Measurements from ENCODE around the gene GATD1.
"Not testable (repeated sequence)": the region's sequence is repeated elsewhere in the genome, so short reads cannot be mapped to it uniquely, and the experiment has no call there.

The GATD1 gene

DNA sequence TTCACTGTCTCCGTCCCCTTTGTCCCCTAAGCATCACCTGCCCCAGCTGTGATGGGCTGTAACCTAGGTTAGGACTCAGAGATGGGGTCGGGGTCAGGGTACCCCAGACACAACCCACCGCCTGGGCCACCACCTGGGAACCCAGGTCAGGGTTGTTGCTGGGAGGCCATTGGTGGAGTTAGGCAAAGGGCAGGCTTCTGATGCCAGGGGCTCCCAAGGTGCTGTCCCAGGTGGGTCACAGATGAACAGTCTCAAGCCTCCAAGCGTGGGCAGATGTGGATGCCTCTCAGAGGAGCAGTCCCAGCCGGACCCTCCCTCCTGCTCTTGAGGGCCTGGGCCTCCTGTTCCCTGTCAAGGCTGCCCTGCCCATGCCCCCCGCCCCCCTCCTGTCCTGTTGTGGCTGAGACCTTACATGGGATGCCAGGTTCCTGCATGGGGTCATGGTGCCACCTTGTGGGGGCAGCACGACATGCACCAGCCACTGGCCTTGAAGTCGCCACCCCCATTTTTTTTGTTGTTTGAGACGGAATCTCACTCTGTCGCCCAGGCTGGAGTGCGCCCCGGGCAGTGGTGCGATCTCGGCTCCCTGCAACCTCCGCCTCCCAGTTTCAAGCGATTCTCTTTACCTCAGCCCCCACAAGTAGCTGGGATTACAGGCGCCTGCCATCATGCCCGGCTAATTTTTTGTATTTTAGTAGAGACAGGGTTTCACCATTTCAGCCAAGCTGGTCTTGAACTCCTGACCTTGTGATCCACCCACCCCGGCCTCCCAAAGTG lies 12.1 kb downstream of the GATD1 start:
- DNase-seq (ENCODE audit: insufficient read length, low spot score) (peak; percentile 64), FAIRE-seq (no peak)

DNA sequence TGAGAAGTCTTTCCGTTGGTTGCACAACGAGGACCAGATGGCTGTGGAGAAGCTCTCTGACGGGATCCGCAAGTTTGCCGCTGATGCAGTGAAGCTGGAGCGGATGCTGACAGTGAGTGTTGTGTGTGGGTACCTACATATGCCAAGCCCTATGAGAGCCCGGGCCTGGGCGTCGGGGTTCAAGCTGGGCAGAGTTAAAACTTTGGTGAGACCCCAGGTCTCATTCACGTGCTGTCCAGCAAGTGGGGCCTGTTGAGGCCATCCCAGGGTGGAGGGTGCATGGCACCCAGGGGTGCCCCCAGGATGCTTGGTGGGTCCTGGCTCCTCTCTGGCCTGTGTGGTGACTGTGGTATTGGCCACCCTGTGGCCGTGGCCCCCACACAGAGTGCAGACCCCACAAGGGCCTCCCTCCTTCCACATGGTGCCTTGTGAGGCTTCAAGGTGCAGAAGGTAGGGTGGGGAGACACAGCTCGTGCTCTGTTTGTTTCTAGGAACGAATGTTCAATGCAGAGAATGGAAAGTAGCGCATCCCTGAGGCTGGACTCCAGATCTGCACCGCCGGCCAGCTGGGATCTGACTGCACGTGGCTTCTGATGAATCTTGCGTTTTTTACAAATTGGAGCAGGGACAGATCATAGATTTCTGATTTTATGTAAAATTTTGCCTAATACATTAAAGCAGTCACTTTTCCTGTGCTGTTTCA lies 12.8 kb downstream of the GATD1 start:
- DNase-seq (ENCODE audit: insufficient read length, low spot score) (no peak), FAIRE-seq (no peak)

DNA sequence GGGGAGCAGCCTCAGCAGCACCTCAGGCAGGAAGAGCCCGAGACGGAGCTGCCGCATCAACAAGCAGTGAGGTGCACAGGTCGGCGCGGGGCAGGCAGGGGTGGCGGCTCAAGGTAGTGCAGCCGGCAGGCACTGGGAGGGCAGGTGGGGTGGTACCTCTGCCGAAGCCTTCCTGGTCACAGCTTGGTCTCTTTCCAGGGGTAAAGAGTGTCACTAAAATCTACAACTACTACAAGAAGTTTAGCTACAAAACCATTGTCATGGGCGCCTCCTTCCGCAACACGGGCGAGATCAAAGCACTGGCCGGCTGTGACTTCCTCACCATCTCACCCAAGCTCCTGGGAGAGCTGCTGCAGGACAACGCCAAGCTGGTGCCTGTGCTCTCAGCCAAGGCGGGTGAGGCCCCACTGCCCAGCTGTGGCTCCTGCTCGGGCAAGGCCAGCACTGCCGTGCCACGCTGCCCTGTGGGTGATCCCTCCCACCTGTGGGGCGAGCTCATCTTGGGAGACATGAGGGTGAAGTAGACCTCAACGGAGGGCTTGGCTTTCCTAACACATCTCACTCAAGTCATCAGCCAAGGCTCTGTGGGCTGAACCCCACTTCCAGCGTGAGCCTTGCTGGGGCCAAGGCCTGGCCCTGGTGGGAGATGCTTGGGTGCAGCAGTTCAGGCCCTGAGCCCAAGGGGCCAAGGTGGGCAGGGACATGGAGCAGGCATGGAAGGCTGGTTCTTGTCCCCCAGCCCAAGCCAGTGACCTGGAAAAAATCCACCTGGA lies 13.6 kb downstream of the GATD1 start:
- no peak for FAIRE-seq
- DNase-seq (ENCODE audit: insufficient read length, low spot score): no peak

DNA sequence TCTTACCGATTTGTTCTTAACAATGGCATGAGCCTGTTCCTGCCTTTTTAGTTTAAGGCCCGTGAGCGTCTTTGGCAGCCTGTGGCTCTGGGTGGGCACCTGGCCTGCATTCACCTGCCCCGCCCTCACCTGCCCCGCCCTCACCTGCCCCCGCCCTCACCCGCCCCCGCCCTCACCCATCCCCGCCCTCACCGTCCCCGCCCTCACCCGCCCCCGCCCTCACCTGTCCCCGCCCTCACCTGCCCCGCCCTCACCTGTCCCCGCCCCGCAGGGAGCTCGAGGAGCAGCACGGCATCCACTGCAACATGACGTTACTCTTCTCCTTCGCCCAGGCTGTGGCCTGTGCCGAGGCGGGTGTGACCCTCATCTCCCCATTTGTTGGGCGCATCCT lies 14.2 kb downstream of the GATD1 start:
- FAIRE-seq (no peak), DNase-seq (ENCODE audit: insufficient read length, low spot score) (no peak)

DNA sequence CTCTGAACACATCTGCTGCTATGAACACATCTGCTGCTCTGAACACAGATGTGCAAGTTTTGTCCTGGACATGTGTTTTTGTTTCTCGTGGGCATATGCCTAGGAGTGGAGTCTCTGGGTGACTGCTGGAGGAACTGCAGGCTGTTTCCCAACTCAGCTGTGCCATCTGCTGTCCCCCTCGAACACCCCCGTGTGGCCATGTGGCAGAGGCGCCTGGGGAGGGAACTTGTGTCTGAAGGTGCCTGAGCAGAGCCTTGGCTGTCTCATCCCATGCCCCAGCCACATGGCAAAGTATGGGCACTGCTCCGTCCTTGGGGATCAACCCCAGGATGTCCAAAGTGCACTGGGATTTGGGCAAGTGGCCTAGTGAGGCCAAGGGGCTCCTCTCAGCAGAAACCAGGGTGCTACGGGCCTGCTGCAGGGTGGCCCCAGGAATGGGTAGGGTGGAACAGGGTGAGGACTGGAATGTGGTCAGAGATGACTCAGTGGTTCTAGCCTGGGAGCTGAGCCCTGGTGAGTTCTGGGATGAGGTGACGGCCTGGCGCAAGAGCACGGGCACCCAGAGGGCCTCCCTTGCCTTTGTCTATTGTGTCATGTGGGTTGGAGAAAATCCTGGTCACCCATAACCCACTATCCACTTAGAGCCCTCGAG lies 14.7 kb downstream of the GATD1 start:
- peak; percentile 66 for DNase-seq (ENCODE audit: insufficient read length, low spot score)

DNA sequence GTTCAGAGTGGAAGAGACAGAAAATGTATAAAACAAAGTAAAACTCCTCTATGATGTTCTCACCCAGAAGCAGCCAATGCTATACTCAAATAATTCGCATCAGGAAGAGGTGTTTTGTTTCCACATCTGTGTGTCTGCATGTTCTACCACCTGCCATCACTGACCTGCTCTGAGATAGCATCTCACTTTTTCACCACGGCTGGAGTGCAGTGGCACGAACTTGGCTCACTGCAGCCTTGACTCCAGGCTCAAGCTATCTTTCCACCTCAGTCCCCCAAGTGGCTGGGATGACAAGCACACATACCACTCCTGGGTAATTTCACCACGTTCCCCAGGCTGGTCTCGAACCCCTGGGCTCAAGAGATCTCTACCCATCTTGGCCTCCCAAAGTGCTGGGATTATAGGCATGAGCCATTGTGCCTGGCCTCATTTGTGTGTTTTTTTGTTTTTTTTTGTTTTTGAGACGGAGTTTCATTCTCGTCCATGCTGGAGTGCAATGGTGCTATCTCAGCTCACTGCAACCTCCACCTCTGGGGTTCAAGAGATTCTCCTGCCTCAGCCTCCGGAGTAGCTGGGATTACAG lies 15.7 kb downstream of the GATD1 start:
- DNase-seq (ENCODE audit: insufficient read length, low spot score) (no peak), FAIRE-seq (no peak)

More for the DNA sequence above, 14.7 kb downstream of the GATD1 start:
- peak; percentile 83 for FAIRE-seq

DNA sequence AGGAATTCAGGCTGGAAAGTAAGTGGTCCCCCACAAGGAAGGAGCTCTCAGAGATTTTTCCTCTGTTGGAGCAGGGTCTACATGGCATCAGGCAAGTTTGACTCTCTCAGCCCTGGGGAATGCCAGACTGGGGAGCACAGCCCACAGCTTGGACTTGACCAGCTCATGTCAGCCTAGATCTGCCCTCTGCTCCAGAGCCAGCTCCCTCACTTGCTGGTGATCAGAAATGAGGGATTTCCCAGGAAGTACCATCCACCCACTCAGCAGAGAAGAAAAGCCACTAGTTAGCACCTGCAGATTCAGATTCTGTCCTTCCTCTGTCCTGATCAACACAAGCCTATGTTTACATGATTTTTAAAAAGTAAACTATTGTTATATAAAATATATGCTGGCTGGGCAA lies 17.1 kb downstream of the GATD1 start:
- FAIRE-seq: no peak
- no peak for DNase-seq (ENCODE audit: insufficient read length, low spot score)

DNA sequence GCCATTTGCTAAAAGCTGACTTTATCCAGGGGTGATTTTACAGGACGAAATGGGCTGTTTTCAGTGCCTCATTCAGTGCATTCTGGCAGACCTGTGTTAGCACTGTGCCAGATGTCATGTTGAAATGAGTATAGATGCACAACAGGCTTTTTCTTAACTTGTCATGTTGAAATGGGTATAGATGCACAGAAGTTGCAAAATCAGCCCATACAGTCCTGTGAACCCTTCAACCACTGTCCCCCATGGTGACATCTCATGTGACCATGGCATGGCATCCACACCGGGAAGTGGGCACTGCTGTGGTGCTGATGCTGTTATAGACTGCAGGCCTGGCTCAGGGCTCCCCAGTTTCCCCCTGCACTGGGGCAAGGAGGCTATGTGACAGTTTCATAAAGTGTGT lies 27.6 kb downstream of the GATD1 start:
- DNase-seq (ENCODE audit: insufficient read length, low spot score) (no peak), FAIRE-seq (no peak)

DNA sequence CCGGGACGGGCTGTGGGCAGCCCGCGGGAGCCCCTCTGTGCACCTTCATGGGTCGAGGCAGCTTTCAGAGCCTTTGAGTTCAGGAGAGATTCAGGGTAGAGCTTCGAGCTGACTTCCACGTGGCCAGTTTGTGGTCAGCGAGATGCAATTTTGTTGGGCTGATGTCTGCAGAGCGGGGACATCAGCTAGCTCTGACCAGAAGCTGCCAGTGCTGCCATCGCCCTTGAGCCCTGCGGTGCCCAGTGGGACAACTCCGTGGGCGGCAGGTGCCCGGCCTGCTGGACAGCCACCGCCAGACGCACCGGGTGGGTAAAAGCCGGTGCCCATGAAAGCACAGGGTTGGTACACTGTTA lies 29.3 kb downstream of the GATD1 start:
- DNase-seq (ENCODE audit: insufficient read length, low spot score) (no peak), FAIRE-seq (no peak)

DNA sequence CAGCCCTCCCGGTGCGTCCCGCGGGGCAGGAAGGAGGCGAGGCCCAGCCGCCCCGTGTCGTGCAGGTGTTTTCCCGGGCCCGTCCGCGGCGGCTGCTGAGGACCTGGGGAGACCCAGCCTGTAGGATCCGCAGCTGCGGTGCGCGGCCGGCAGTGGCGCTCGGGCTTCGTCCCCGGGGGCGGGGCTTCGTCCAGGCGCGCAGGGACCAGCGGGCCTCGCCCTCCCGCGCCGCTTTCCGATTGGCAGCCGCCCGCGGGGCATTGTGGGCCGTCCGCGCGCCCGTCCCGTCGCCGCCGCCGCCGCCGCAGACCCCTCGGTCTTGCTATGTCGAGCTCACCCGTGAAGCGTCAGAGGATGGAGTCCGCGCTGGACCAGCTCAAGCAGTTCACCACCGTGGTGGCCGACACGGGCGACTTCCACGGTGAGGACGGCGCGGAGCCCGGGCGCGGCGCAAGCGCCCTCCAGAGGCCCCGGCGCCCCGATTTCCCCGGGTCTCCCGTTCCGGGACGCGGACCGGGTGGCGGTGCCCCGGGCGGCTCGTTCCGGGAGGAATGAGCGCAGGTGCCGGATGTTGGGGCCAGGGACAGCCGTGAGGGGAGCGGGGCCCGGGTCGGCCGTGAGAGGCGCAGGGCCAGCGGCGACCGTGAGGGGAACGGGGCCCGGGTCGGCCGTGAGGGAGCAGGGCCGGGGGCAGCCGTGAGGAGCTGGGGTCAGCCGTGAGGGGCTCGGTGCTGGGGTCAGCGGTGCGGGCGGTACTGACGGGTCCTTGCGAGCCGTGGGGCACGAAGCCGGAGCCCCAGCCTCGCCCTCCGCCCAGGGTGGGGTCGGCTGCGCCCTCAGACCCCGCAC lies 29.9 kb downstream of the GATD1 start, which contains the start of gene TALDO1:
TALDO1 (plus strand) TSS at position 307 of the 849 bp plus-strand sequence; CDS start at position 325, 18 bp downstream.
- peak; percentile 92 for FAIRE-seq

DNA sequence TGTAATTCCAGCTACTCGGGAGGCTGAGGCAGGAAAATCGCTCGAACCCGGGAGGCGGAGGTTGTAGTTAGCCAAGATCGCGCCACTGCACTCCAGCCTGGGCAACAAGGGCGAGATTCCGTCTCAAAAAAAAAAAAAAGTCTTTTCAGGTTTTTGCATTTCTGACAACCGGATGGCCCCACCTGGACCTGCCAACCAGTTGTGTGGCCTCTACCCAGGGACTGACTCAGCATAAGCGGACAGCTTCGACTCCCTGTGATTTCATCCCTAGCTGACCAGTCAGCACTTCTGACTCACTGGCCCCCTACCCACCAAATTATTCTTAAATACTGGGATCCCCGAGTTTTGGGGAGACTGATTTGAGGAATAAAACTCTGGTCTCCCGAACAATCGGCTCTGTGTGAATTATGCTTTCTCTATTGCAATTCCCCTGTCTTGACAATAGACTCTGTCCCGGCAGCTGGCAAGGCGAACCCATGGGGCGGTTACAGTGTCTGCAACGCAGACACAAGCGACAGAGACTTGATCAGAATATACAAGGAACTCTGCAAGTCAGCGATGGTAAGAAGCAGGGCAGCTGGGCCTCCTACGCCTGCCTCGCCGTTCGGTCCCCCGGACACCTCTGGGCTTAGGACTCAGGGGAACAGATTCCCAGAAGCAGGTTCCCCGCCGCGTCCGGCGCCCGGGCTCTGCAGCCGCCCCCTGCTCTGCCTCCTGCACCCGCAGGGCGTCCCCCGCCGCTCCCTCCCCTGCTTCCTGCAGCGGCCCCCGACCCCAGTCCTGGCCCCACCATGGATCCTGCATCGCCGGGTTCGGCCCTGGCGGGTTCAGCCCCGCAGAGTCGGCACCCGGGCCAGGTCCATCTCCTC lies 30.8 kb downstream of the GATD1 start:
- DNase-seq (ENCODE audit: insufficient read length, low spot score) (no peak), FAIRE-seq (no peak)

More for the DNA sequence above, 29.9 kb downstream of the GATD1 start, which contains the start of gene TALDO1:
- DNase-seq (ENCODE audit: insufficient read length, low spot score): peak; percentile 92

DNA sequence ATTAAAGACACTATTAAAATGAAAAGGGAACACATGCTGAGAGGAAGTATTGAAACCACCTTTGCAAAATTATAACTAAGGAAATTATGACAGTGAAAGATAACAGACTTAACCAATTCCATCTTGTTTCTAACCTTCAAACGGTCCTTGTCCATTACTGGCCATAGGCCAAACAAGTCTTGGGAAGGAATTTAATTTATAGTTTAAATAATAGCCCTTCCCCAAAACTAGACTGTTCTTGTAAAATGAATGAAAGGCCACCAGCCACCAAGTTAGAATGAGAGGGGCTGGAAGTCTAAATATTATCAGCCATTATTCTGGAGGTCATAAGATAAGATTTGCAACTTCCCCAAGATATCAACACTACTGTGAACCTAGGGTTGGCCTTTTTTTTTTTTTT lies 31.9 kb downstream of the GATD1 start:
- FAIRE-seq (no peak), DNase-seq (ENCODE audit: insufficient read length, low spot score) (no peak)

DNA sequence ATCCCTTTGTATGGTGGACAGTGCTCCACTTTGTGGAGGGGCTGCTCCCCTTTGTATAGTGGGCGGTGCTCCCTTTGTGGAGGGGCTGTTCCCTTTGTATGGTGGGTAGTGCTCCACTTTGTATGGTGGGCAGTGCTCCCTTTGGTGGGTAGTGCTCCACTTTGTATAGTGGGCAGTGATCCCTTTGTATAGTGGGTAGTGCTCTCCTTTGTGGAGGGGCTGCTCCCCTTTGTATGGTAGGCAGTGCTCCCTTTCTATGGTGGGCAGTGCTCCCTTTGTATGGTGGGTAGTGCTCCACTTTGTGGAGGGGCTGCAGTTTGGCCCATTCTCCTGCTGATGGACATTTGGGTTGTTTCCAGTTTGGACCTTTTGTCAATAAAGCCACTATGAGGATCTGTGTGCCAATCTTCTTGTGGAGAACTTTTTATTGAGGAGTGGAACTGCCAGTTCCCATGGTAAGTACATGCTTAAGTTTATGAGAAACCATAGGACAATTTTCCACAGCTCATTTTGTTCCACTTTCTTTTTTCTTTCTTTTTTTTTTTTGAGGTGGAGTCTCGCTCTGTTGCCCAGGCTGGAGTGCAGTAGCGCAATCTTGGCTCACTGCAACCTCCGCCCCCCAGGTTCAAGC lies 34.6 kb downstream of the GATD1 start:
- no peak for DNase-seq (ENCODE audit: insufficient read length, low spot score)
- FAIRE-seq: no peak

DNA sequence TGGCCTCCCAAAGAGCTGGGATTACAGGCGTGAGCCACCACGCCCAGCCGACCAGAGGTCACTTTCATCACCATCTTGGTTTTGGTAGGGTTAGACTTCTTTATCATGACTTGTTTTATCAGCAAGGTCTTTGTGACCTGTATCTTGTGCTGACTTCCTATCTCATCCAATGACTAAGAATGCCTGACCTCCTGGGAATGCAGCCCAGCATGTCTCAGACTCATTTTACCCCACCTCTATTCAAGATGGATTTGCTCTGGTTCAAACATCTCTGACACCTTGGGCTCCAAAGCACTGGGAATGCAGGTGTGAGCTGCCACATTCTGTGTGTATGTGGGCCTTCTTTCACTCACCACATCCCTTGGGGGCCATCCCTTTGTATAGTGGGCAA lies 35.1 kb downstream of the GATD1 start:
- DNase-seq (ENCODE audit: insufficient read length, low spot score) (no peak), FAIRE-seq (no peak)

DNA sequence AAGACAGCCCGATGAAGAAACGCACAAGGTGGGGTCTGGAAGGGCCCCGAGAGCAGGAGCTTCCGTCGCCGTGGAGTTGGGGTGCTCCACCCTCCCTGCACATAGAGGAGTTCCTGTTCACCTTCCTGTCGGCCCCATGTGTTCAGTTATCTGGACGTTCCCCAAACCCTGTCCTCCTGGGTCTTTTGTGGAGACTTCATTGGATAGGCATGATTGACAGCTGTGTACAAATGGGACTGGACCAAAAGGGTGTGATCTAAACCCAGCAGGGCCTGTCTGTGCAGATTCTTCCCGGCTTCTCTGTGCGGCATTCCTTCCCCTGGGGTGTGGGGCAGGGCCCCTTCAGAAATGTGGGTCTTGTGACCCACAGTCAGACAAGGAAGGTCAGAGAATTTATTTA lies 39.4 kb downstream of the GATD1 start:
- DNase-seq (ENCODE audit: insufficient read length, low spot score); FAIRE-seq: not testable (repeated sequence)

DNA sequence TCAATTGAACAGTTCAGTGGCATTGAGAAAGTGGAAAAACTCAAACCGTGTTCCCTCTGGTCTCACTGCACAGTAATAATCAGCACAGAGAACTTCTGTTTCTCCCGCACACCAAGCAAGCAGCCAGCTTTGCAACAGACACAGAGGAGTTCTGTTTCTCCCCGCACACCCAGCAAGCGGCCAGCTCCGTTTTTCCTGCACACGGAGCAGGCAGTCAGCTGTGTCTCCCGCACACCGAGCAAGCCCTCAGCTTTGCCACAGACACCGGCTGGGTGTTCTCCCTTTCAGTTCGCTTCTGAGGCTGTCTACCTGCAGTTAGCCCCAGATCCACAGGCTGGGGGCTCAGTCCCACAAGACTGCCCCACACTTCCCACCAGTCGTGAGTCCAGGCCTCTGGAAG lies 39.9 kb downstream of the GATD1 start:
- no peak for FAIRE-seq
- DNase-seq (ENCODE audit: insufficient read length, low spot score): no peak

DNA sequence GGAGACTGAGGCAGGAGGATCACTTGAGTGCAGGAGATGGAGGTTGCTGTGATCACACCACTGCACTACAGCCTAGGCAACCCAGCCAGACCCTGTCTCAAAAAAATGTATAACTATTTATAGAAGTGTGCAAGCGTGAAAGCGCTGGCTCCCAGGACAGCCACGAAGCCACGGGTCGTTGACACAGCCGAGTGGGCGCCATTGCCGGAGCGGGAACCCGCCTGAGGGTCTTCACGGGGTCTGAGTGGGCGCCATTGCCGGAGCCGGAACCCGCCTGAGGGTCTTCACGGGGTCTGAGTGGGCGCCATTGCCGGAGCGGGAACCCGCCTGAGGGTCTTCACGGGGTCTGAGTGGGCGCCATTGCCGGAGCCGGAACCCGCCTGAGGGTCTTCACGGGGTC lies 42.7 kb downstream of the GATD1 start:
- FAIRE-seq; DNase-seq (ENCODE audit: insufficient read length, low spot score): not testable (repeated sequence)

DNA sequence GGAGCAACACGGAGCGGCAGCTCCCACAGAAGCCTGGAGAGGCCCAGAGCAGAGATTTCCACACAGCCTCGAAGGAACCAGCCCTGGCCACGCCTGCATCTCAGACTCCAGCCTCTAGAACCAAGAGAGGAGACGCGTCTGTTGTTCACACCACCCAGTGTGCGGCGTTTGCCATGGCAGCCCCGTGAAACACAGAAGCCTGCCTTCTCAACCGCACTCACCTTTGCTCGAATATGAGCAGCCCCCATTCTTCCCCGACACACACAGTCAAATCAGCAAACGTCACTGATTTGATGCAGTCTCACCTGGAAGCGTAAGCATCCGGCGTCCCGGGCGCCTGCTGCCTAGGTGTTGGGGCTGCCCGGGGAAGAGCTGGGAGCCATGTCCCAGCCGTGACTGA lies 44.2 kb downstream of the GATD1 start:
- DNase-seq (ENCODE audit: insufficient read length, low spot score) (no peak), FAIRE-seq (no peak)

All from HTR-8/SVneo (cell line).